Breast epithelium (tissue), 3 donors: ENCODE results near the gene GNG7.

Experiments
- CTCF ChIP-seq, 3 donors: fragments of 450-650 bp; IDR thresholded peaks; one replicate each; pipeline ENCODE4 v1.5.1; 2016 to 2017; ENCODE audit warnings: antibody characterized with exemption in 3 of 3, mild to moderate bottlenecking in 3 of 3, moderate library complexity in 3 of 3
- POLR2A ChIP-seq: fragments of 450-650 bp; IDR thresholded peaks from one replicate; pipeline ENCODE4 v1.6.1; 2016; ENCODE audit warnings: antibody characterized with exemption, mild to moderate bottlenecking, moderate library complexity

- TF ChIP-seq CTCF (IDR thresholded peaks at IDR 0.05) = no peak
- TF ChIP-seq POLR2A = no peak
These were observed 78.7 kb downstream of the GNG7 start for GRCh38 chr19:2623798-2624197.
